Measurements from ENCODE around the gene PARK7. TPM values are rescaled to one million over a fixed set of nuclear protein-coding genes. Genes with fewer than 3 reads are reported as not detected.

Gene PARK7
- total RNA-seq, 2 experiments from 2014 or later = 294 to 390 TPM

- no peak for DNase-seq
- H3K9me3 Mint-ChIP-seq (ENCODE audit: low read depth) = no peaks in the 10 kb centered on the region
- H3K27me3 Mint-ChIP-seq = peaks cover 5% of the 10 kb centered on the region
- H3K27ac Mint-ChIP-seq = no peak overlapping the region
- POLR2A ChIA-PET = no interaction called here
- H3K4me3 Mint-ChIP-seq = no peak overlapping the region
- intact Hi-C loops (cut with DNase I, micrococcal nuclease) = no loop called here
- CTCF ChIA-PET = interaction anchor here (0.6 to 8.7 kb wide), 7 partner anchors 18 to 338 kb away, joined by 3 to 79 read pairs (median 4); no protein-coding TSS in a partner anchor
- H3K4me1 Mint-ChIP-seq = peaks cover 2% of the 10 kb centered on the region
- H3K36me3 Mint-ChIP-seq (ENCODE audit: low read depth) = no peaks in the 10 kb centered on the region
- ATAC-seq = no peak
Observed at GRCh38 chr1:8011923-8012858, 50.7 kb downstream of the PARK7 start.

GRCh38 chr1:8012955-8013354 lies 51.4 kb downstream of the PARK7 start:
- ChIA-PET POLR2A (no interaction called here), CTCF (interaction anchor here (0.6 to 8.7 kb wide), 5 partner anchors 12 to 302 kb away, joined by 3 to 79 read pairs (median 3); no protein-coding TSS in a partner anchor)
- Mint-ChIP-seq H3K9me3 (ENCODE audit: low read depth) (no peaks in the 10 kb centered on the region), H3K27me3 (peaks cover 5% of the 10 kb centered on the region), H3K4me1 (peaks cover 2% of the 10 kb centered on the region), H3K4me3 (no peak overlapping the region), H3K36me3 (ENCODE audit: low read depth) (no peaks in the 10 kb centered on the region), H3K27ac (no peak overlapping the region)
- no peak for ATAC-seq
- intact Hi-C loops (cut with DNase I, micrococcal nuclease) = no loop called here
- no peak for DNase-seq

- Mint-ChIP-seq H3K4me1 (peaks cover 2% of the 10 kb centered on the region), H3K27me3 (peaks cover 7% of the 10 kb centered on the region), H3K36me3 (ENCODE audit: low read depth) (no peaks in the 10 kb centered on the region), H3K4me3 (no peak overlapping the region), H3K9me3 (ENCODE audit: low read depth) (no peaks in the 10 kb centered on the region), H3K27ac (no peak overlapping the region)
- ATAC-seq (no peak), DNase-seq (no peak)
- ChIA-PET POLR2A (no interaction called here), CTCF (interaction anchor here (0.6 to 8.7 kb wide), 7 partner anchors 11 to 835 kb away, joined by 3 to 79 read pairs (median 5); no protein-coding TSS in a partner anchor)
- intact Hi-C loops (cut with DNase I, micrococcal nuclease) = no loop called here
Observed at GRCh38 chr1:8013399-8013798, 51.9 kb downstream of the PARK7 start.

- Mint-ChIP-seq H3K27ac (no peak overlapping the region), H3K4me3 (no peak overlapping the region), H3K36me3 (ENCODE audit: low read depth) (no peaks in the 10 kb centered on the region), H3K9me3 (ENCODE audit: low read depth) (no peaks in the 10 kb centered on the region), H3K27me3 (peaks cover 8% of the 10 kb centered on the region), H3K4me1 (peaks cover 2% of the 10 kb centered on the region)
- POLR2A ChIA-PET = no interaction called here
- intact Hi-C loops (cut with DNase I, micrococcal nuclease) = no loop called here
- ATAC-seq (no peak), DNase-seq (no peak)
- CTCF ChIA-PET = interaction anchor here (0.6 to 8.7 kb wide), 10 partner anchors 11 to 835 kb away, joined by 3 to 79 read pairs (median 4); no protein-coding TSS in a partner anchor
Observed at GRCh38 chr1:8013800-8014199, 52.3 kb downstream of the PARK7 start.

- DNase-seq (no peak), ATAC-seq (no peak)
- ChIA-PET CTCF (interaction anchor here (0.6 to 8.7 kb wide), 35 partner anchors 8 to 834 kb away, joined by 3 to 79 read pairs (median 4); no protein-coding TSS in a partner anchor), POLR2A (no interaction called here)
- H3K4me3 Mint-ChIP-seq = no peak overlapping the region
- no peaks in the 10 kb centered on the region for H3K36me3 Mint-ChIP-seq (ENCODE audit: low read depth)
- intact Hi-C loops (cut with DNase I, micrococcal nuclease) = no loop called here
- H3K4me1 Mint-ChIP-seq = peaks cover 2% of the 10 kb centered on the region
- H3K27me3 Mint-ChIP-seq = peaks cover 10% of the 10 kb centered on the region
- no peak overlapping the region for H3K27ac Mint-ChIP-seq
- no peaks in the 10 kb centered on the region for H3K9me3 Mint-ChIP-seq (ENCODE audit: low read depth)
Observed at GRCh38 chr1:8014381-8014988, 53.0 kb downstream of the PARK7 start.

- ATAC-seq (peak; percentile 83), DNase-seq (peak; percentile 51)
- H3K4me3 Mint-ChIP-seq = no peak overlapping the region
- ChIA-PET CTCF (interaction anchor here (0.6 to 8.7 kb wide), 42 partner anchors 9 to 394 kb away, joined by 3 to 79 read pairs (median 4); no protein-coding TSS in a partner anchor), POLR2A (no interaction called here)
- intact Hi-C loops (cut with DNase I, micrococcal nuclease) = loop anchor here (1.0 to 5.0 kb wide), 3 partner anchors 297 to 334 kb away; no protein-coding TSS in a partner anchor
- H3K36me3 Mint-ChIP-seq (ENCODE audit: low read depth) = no peaks in the 10 kb centered on the region
- H3K9me3 Mint-ChIP-seq (ENCODE audit: low read depth) = no peaks in the 10 kb centered on the region
- H3K4me1 Mint-ChIP-seq = peaks cover 2% of the 10 kb centered on the region
- H3K27me3 Mint-ChIP-seq = peaks cover 10% of the 10 kb centered on the region
- no peak overlapping the region for H3K27ac Mint-ChIP-seq
Observed at GRCh38 chr1:8015036-8015808, 53.7 kb downstream of the PARK7 start.

GRCh38 chr1:8015809-8016165 lies 54.3 kb downstream of the PARK7 start:
- H3K27me3 Mint-ChIP-seq = peaks cover 10% of the 10 kb centered on the region
- no peaks in the 10 kb centered on the region for H3K36me3 Mint-ChIP-seq (ENCODE audit: low read depth)
- no peak overlapping the region for H3K27ac Mint-ChIP-seq
- no peak for DNase-seq
- no peak for ATAC-seq
- intact Hi-C loops (cut with DNase I, micrococcal nuclease) = loop anchor here (1.0 to 5.0 kb wide), 3 partner anchors 297 to 334 kb away; no protein-coding TSS in a partner anchor
- no peaks in the 10 kb centered on the region for H3K9me3 Mint-ChIP-seq (ENCODE audit: low read depth)
- H3K4me3 Mint-ChIP-seq = no peak overlapping the region
- H3K4me1 Mint-ChIP-seq = peaks cover 2% of the 10 kb centered on the region
- ChIA-PET CTCF (interaction anchor here (0.6 to 8.7 kb wide), 29 partner anchors 9 to 337 kb away, joined by 3 to 79 read pairs (median 5); no protein-coding TSS in a partner anchor), POLR2A (no interaction called here)

GRCh38 chr1:8016210-8016894 lies 54.8 kb downstream of the PARK7 start:
- Mint-ChIP-seq H3K36me3 (ENCODE audit: low read depth) (no peaks in the 10 kb centered on the region), H3K9me3 (ENCODE audit: low read depth) (no peaks in the 10 kb centered on the region), H3K4me3 (no peak overlapping the region), H3K27ac (no peak overlapping the region), H3K4me1 (peaks cover 2% of the 10 kb centered on the region), H3K27me3 (peaks cover 10% of the 10 kb centered on the region)
- POLR2A ChIA-PET = no interaction called here
- CTCF ChIA-PET = interaction anchor here (0.6 to 8.7 kb wide), 25 partner anchors 8 to 336 kb away, joined by 3 to 79 read pairs (median 4); no protein-coding TSS in a partner anchor
- ATAC-seq (no peak), DNase-seq (no peak)
- intact Hi-C loops (cut with DNase I, micrococcal nuclease) = loop anchor here in 1 of 2 experiments (5.0 kb wide), 1 partner anchor 296 kb away; no protein-coding TSS in a partner anchor

GRCh38 chr1:8016895-8017241 lies 55.4 kb downstream of the PARK7 start:
- peaks cover 10% of the 10 kb centered on the region for H3K27me3 Mint-ChIP-seq
- DNase-seq = no peak
- H3K9me3 Mint-ChIP-seq (ENCODE audit: low read depth) = no peaks in the 10 kb centered on the region
- H3K4me1 Mint-ChIP-seq = peaks cover 2% of the 10 kb centered on the region
- no peak overlapping the region for H3K4me3 Mint-ChIP-seq
- H3K36me3 Mint-ChIP-seq (ENCODE audit: low read depth) = no peaks in the 10 kb centered on the region
- ChIA-PET CTCF (interaction anchor here (1.0 to 8.7 kb wide), 11 partner anchors 11 to 333 kb away, joined by 3 to 79 read pairs (median 4); no protein-coding TSS in a partner anchor), POLR2A (no interaction called here)
- intact Hi-C loops (cut with DNase I, micrococcal nuclease) = loop anchor here in 1 of 2 experiments (5.0 kb wide), 1 partner anchor 295 kb away; no protein-coding TSS in a partner anchor
- ATAC-seq = no peak
- no peak overlapping the region for H3K27ac Mint-ChIP-seq

GRCh38 chr1:8017495-8018197 lies 56.1 kb downstream of the PARK7 start:
- Mint-ChIP-seq H3K36me3 (ENCODE audit: low read depth) (no peaks in the 10 kb centered on the region), H3K27me3 (peaks cover 10% of the 10 kb centered on the region), H3K4me1 (peaks cover 2% of the 10 kb centered on the region), H3K9me3 (ENCODE audit: low read depth) (no peaks in the 10 kb centered on the region), H3K4me3 (no peak overlapping the region), H3K27ac (no peak overlapping the region)
- POLR2A ChIA-PET = no interaction called here
- no peak for ATAC-seq
- no peak for DNase-seq
- CTCF ChIA-PET = interaction anchor here (0.7 to 8.7 kb wide), 15 partner anchors 11 to 331 kb away, joined by 3 to 79 read pairs (median 4); no protein-coding TSS in a partner anchor
- intact Hi-C loops (cut with DNase I, micrococcal nuclease) = loop anchor here in 1 of 2 experiments (5.0 kb wide), 1 partner anchor 295 kb away; no protein-coding TSS in a partner anchor

Data from activated CD4-positive, alpha-beta T cell treated with anti-CD3 and anti-CD28 coated beads for 36 hours (primary cell).